Activated T-cell treated with anti-CD3 and anti-CD28 coated beads, Interleukin-2, amount 50 U/mL, for 24 hours (primary cell): ENCODE measurements around the gene LAG3.
A peak's percentile ranks its signal among the peaks of the same experiment; 100 is the strongest.

Source experiments
- DNase-seq: peaks from one replicate; pipeline ENCODE4 v3.0.0-alpha.2; 2020
- H3K27ac Mint-ChIP-seq: 2 replicates; pipeline ENCODE4 v1.8.0; 2020; ENCODE audit warnings: mild to moderate bottlenecking, mixed read lengths
- H3K27me3 Mint-ChIP-seq: 2 replicates; pipeline ENCODE4 v1.8.0; 2020; ENCODE audit warnings: mixed read lengths
- H3K36me3 Mint-ChIP-seq: 2 replicates; pipeline ENCODE4 v1.8.0; 2020; ENCODE audit warnings: low read depth, mixed read lengths
- H3K4me1 Mint-ChIP-seq: 2 replicates; pipeline ENCODE4 v1.8.0; 2020; ENCODE audit warnings: low read depth, mixed read lengths
- H3K4me3 Mint-ChIP-seq: 2 replicates; pipeline ENCODE4 v1.8.0; 2020; ENCODE audit warnings: mild to moderate bottlenecking, moderate library complexity, mixed read lengths
- H3K9me3 Mint-ChIP-seq: 2 replicates; pipeline ENCODE4 v1.8.0; 2020; ENCODE audit warnings: mixed read lengths

The LAG3 gene

GRCh38 chr12:6764011-6764828 lies 8.1 kb upstream of the LAG3 start:
- peak; percentile 48 for DNase-seq
- peak overlapping the region; percentile 34 for H3K4me3 Mint-ChIP-seq
- H3K9me3 Mint-ChIP-seq: no peaks in the 10 kb centered on the region
- H3K36me3 Mint-ChIP-seq: peaks cover 7% of the 10 kb centered on the region
- peaks cover 43% of the 10 kb centered on the region for H3K27me3 Mint-ChIP-seq
- no peak overlapping the region for H3K27ac Mint-ChIP-seq
- H3K4me1 Mint-ChIP-seq: peaks cover 35% of the 10 kb centered on the region

GRCh38 chr12:6765048-6765633 lies 7.2 kb upstream of the LAG3 start:
- Mint-ChIP-seq H3K4me3 (peak overlapping the region; percentile 55), H3K9me3 (no peaks in the 10 kb centered on the region), H3K27ac (peak overlapping the region; percentile 4), H3K4me1 (peaks cover 42% of the 10 kb centered on the region), H3K36me3 (peaks cover 12% of the 10 kb centered on the region), H3K27me3 (peaks cover 45% of the 10 kb centered on the region)
- no peak for DNase-seq

- DNase-seq: peak; percentile 61
- Mint-ChIP-seq H3K36me3 (peaks cover 14% of the 10 kb centered on the region), H3K9me3 (no peaks in the 10 kb centered on the region), H3K27me3 (peaks cover 47% of the 10 kb centered on the region), H3K4me3 (peak within 1 kb of the TSS; percentile 85), H3K27ac (peak within 1 kb of the TSS; percentile 74), H3K4me1 (peaks cover 46% of the 10 kb centered on the region)
Observed at GRCh38 chr12:6765634-6766581, 6.4 kb upstream of the LAG3 start, which contains the start of gene PTMS. PTMS (plus strand) TSS chr12:6766363; CDS start chr12:6766706, 343 bp downstream.

- peak overlapping the region; percentile 85 for H3K4me3 Mint-ChIP-seq
- peaks cover 48% of the 10 kb centered on the region for H3K27me3 Mint-ChIP-seq
- peaks cover 18% of the 10 kb centered on the region for H3K36me3 Mint-ChIP-seq
- peak overlapping the region; percentile 74 for H3K27ac Mint-ChIP-seq
- H3K4me1 Mint-ChIP-seq: peaks cover 55% of the 10 kb centered on the region
- DNase-seq: peak; percentile 77
- no peaks in the 10 kb centered on the region for H3K9me3 Mint-ChIP-seq
Observed at GRCh38 chr12:6766651-6767349, 5.5 kb upstream of the LAG3 start.

GRCh38 chr12:6767353-6768319 lies 4.7 kb upstream of the LAG3 start:
- peak overlapping the region; percentile 85 for H3K4me3 Mint-ChIP-seq
- H3K27me3 Mint-ChIP-seq: peaks cover 48% of the 10 kb centered on the region
- H3K36me3 Mint-ChIP-seq: peaks cover 23% of the 10 kb centered on the region
- peaks cover 62% of the 10 kb centered on the region for H3K4me1 Mint-ChIP-seq
- peak overlapping the region; percentile 74 for H3K27ac Mint-ChIP-seq
- DNase-seq: no peak
- H3K9me3 Mint-ChIP-seq: no peaks in the 10 kb centered on the region

- Mint-ChIP-seq H3K9me3 (no peaks in the 10 kb centered on the region), H3K4me1 (peaks cover 69% of the 10 kb centered on the region), H3K27ac (no peak overlapping the region), H3K4me3 (peak overlapping the region; percentile 85), H3K36me3 (peaks cover 31% of the 10 kb centered on the region), H3K27me3 (peaks cover 48% of the 10 kb centered on the region)
- no peak for DNase-seq
Observed at GRCh38 chr12:6768437-6768914, 3.8 kb upstream of the LAG3 start.

GRCh38 chr12:6768990-6769389 lies 3.3 kb upstream of the LAG3 start:
- DNase-seq: no peak
- H3K27me3 Mint-ChIP-seq: peaks cover 48% of the 10 kb centered on the region
- H3K27ac Mint-ChIP-seq: no peak overlapping the region
- H3K4me1 Mint-ChIP-seq: peaks cover 69% of the 10 kb centered on the region
- no peaks in the 10 kb centered on the region for H3K9me3 Mint-ChIP-seq
- H3K36me3 Mint-ChIP-seq: peaks cover 33% of the 10 kb centered on the region
- H3K4me3 Mint-ChIP-seq: no peak overlapping the region

GRCh38 chr12:6769666-6770065 lies 2.7 kb upstream of the LAG3 start:
- no peaks in the 10 kb centered on the region for H3K9me3 Mint-ChIP-seq
- peaks cover 41% of the 10 kb centered on the region for H3K27me3 Mint-ChIP-seq
- peaks cover 40% of the 10 kb centered on the region for H3K36me3 Mint-ChIP-seq
- H3K4me3 Mint-ChIP-seq: no peak overlapping the region
- DNase-seq: no peak
- H3K4me1 Mint-ChIP-seq: peaks cover 69% of the 10 kb centered on the region
- peak overlapping the region; percentile 29 for H3K27ac Mint-ChIP-seq

GRCh38 chr12:6770094-6770493 lies 2.2 kb upstream of the LAG3 start:
- DNase-seq: no peak
- H3K9me3 Mint-ChIP-seq: no peaks in the 10 kb centered on the region
- peaks cover 38% of the 10 kb centered on the region for H3K27me3 Mint-ChIP-seq
- peak overlapping the region; percentile 29 for H3K27ac Mint-ChIP-seq
- H3K36me3 Mint-ChIP-seq: peaks cover 44% of the 10 kb centered on the region
- H3K4me3 Mint-ChIP-seq: no peak overlapping the region
- peaks cover 71% of the 10 kb centered on the region for H3K4me1 Mint-ChIP-seq

GRCh38 chr12:6770600-6770999 lies 1.7 kb upstream of the LAG3 start:
- H3K27ac Mint-ChIP-seq: peak overlapping the region; percentile 93
- H3K27me3 Mint-ChIP-seq: peaks cover 33% of the 10 kb centered on the region
- H3K36me3 Mint-ChIP-seq: peaks cover 49% of the 10 kb centered on the region
- H3K9me3 Mint-ChIP-seq: no peaks in the 10 kb centered on the region
- no peak overlapping the region for H3K4me3 Mint-ChIP-seq
- no peak for DNase-seq
- peaks cover 72% of the 10 kb centered on the region for H3K4me1 Mint-ChIP-seq

GRCh38 chr12:6771091-6771495 lies 1.2 kb upstream of the LAG3 start:
- Mint-ChIP-seq H3K9me3 (no peaks in the 10 kb centered on the region), H3K27me3 (peaks cover 29% of the 10 kb centered on the region), H3K4me1 (peaks cover 74% of the 10 kb centered on the region), H3K4me3 (peak overlapping the region; percentile 94), H3K27ac (peak overlapping the region; percentile 93), H3K36me3 (peaks cover 54% of the 10 kb centered on the region)
- no peak for DNase-seq

- Mint-ChIP-seq H3K4me1 (peaks cover 81% of the 10 kb centered on the region), H3K9me3 (no peaks in the 10 kb centered on the region), H3K4me3 (peak overlapping the region; percentile 94)
Observed at GRCh38 chr12:6771509-6772330, 600 bp upstream of the LAG3 start.

More at GRCh38 chr12:6771509-6772330, 600 bp upstream of the LAG3 start:
- DNase-seq: no peak
- H3K27ac Mint-ChIP-seq: peak overlapping the region; percentile 93
- peaks cover 29% of the 10 kb centered on the region for H3K27me3 Mint-ChIP-seq
- H3K36me3 Mint-ChIP-seq: peaks cover 60% of the 10 kb centered on the region
